Activated naive CD4-positive, alpha-beta T cell treated with anti-CD3 and anti-CD28 coated beads, Interleukin-2, amount 10 ng/mL, durations not matched to agents 5 hours and 36 hours (primary cell): ENCODE results near the gene BAG5. TPM values are rescaled to one million over a fixed set of nuclear protein-coding genes. Genes with fewer than 3 reads are reported as not detected.

ENCODE experiments used
- total RNA-seq, 2 experiments: library from RNA; stranded (reverse); gene quantifications; one replicate each; pipeline ENCODE4 v1.2.3, GENCODE V29; 2021

Gene BAG5, protein sequence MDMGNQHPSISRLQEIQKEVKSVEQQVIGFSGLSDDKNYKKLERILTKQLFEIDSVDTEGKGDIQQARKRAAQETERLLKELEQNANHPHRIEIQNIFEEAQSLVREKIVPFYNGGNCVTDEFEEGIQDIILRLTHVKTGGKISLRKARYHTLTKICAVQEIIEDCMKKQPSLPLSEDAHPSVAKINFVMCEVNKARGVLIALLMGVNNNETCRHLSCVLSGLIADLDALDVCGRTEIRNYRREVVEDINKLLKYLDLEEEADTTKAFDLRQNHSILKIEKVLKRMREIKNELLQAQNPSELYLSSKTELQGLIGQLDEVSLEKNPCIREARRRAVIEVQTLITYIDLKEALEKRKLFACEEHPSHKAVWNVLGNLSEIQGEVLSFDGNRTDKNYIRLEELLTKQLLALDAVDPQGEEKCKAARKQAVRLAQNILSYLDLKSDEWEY
- 10 to 100 TPM; 30.5 to 31.4 TPM for total RNA-seq

DNA sequence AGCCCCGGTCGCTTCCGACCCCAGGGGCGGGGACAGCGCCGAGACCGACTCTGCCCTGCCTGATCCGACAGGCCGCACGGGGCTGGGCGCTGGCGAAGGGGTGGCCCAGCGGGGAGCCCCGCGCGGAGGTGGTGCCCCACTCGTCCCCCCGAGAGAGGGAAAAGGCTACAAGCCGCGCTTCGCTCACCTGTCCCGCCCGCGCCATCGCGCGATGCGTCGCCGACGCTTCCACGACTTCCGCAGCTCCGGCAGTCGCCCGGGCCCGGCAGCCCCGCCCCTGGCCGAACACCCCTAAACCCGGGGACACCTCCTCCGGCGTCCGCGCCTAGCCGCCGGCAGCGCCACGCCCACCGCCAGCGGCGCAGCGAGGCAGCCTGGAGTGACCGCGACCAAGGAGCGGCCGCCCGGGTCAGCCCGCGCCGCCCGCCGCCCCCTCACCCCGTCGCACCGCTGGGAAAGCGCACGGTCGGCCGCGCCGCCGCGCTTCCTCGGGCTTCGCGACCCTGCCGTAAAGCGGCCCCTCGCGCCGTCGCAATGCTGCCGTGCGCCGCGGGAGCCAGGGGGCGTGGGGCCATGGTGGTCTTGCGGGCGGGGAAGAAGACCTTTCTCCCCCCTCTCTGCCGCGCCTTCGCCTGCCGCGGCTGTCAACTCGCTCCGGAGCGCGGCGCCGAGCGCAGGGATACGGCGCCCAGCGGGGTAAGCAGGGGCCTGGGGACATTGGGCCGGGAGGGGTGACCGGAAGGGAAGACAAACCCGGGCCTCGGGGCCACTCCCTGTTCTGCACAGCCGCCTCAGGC lies at the start of gene BAG5, which contains the start of gene COA8:
BAG5 (minus strand) TSS at position 229 of the 797 bp plus-strand sequence. CDS start 1,493 bp downstream, outside the sequence.
COA8 (plus strand) TSS at position 532 of the 797 bp plus-strand sequence; CDS start at position 574, 42 bp downstream.

DNA sequence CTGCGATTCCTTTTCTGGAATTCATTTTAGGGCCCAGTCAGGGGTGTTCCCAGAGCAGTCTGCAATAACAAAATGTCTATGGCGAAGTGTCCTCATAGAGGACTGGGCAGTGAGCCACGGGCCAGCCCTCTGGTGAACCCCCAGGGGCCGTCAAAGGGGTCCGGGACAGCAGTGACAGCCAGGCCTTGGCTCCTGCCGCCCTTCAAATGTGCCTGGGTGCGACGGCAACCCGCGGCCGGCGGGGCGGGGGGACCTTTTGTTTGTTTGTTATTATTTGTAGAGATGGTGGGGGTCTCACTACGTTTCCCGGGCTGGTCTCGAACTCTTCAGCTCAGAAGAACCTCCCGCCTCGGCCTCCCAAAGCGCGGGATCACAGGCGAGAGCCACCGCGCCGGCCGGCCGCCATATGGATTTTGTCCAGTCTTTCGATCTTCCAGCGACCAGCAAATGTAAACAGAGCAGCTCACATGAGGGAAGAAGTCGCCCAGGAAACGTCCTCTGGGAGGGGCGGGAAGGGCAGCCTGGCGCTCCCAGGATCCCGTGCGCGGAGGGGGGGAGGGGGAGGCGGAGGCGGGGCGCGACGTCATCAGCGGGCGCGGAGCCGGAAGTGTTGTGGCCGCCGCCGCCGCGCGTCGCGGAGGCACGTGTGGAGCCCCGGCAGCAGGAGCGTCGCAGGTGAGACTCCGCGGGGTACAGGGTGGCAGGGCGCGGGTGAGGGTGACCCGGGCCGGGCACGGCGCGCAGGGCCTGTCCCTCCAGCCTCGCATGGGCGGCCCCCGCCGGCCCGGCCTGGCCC lies 33.7 kb downstream of the BAG5 start, which contains the start of gene TRMT61A:
TRMT61A (plus strand) TSS at position 610 of the 796 bp plus-strand sequence. CDS start 783 bp downstream, outside the sequence.

DNA sequence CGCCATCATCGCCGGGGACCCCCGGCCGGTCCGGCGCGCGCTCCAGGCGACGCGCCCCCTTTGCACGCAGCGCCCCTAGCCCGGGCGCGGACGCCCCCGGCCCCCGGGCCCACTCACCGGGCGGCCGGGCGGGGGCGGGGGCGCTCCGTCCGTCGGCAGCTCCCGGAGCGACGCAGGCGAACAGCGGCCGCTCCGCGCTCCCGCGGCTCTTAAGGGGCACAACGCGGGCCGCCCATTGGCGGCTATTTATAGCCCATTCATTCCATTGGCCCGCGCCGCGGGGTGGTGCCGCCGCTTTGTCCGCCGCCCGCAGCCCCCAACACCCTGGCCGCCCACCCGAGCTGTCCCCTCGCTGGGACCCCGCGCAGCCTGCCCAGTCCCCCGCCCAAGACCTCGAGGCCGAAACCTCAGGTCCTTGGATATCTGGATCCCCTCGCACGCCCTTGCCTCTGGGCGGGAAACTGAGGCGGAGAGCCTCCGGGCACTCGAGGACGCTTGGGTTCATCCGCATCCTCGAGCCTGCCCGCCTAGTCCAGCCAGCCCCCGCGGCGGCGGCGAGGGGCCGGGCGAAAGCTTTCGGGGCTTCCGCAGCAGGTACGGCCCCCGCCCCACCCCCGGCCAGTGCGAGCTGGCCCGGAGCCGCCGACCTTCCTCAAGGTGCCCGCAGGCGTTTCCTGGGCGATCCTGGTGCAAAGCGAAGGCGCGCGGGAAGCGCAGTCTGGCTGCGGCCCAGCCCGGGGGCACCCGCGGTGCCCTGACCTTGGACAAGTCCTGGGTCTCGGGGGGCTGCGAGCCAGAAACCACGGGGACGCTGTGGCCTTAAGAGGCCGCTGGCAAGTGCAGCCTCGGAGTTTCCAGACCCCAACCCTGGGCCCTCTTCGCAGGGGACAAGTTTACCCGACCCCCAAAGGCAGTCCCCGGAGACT lies 39.5 kb downstream of the BAG5 start, which contains the start of gene CKB:
CKB (minus strand) TSS at position 182 of the 926 bp plus-strand sequence. CDS start 337 bp downstream, outside the sequence.

Other genes starting within 250 kb of the BAG5 start
- gene EIF5, start 228.4 kb downstream of the BAG5 start, total RNA-seq = 100 to 1,000 TPM; 188 to 196 TPM
- gene MARK3, start 177.2 kb downstream of the BAG5 start, total RNA-seq = 10 to 100 TPM; 76.0 to 81.2 TPM
- gene CKB, start 39.8 kb downstream of the BAG5 start, total RNA-seq = 1 to 10 TPM; 4.4 to 4.5 TPM
- 1 to 10 TPM; 7.4 TPM for gene TRMT61A, start 33.5 kb downstream of the BAG5 start, total RNA-seq
- 10 to 100 TPM; 25.2 to 27.3 TPM for gene COA8, start 303 bp upstream of the BAG5 start, total RNA-seq
- gene KLC1, start 66.6 kb upstream of the BAG5 start, total RNA-seq = 100 to 1,000 TPM; 140 to 141 TPM
- 10 to 100 TPM; 26.0 to 28.3 TPM for gene XRCC3, start 152.8 kb upstream of the BAG5 start, total RNA-seq
- 10 to 100 TPM; 18.9 to 19.3 TPM for gene ZFYVE21, start 153.2 kb upstream of the BAG5 start, total RNA-seq